Caco-2 (cell line): ENCODE measurements around the gene CORO2A. TPM values are rescaled to one million over a fixed set of nuclear protein-coding genes. Genes with fewer than 3 reads are reported as not detected.

Experiments
- BruUV-seq: library from RNA; stranded (reverse); fragments of 400-500 nt; replicated peaks from 2 replicates; lab custom pipeline; 2021; lab: Mats Ljungman, UMichigan
- CTCF ChIA-PET: fragments of 300-600 bp; sonication (Branson Sonifier 250); formaldehyde crosslinking; loops from one replicate; lab custom pipeline; 2022; ENCODE audit warnings: antibody characterized with exemption; lab: Charles Lee
- POLR2A ChIA-PET: fragments of 300-600 bp; sonication (Branson Sonifier 250); formaldehyde crosslinking; loops from one replicate; lab custom pipeline; 2022; ENCODE audit warnings: antibody characterized with exemption; lab: Charles Lee
- DNase-seq, 2 experiments: peaks; one replicate each; pipeline versions ENCODE4 v3.0.0 to v3.0.0-alpha.2; 2020 to 2022
- H3K27me3 ChIP-seq: replicated peaks from 2 replicates; pipeline ENCODE4 v1.6.0; 2011; ENCODE audit warnings: low read length; ENCODE audit not compliant: control insufficient read depth, insufficient read depth
- H3K36me3 ChIP-seq: 2 replicates; pipeline ENCODE4 v1.5.1; 2011; ENCODE audit warnings: low read length; ENCODE audit not compliant: control insufficient read depth, insufficient read depth
- H3K4me1 ChIP-seq: fragments of 250-450 bp; sonication (Bioruptor Pico); 2 replicates; pipeline ENCODE4 v1.5.1; 2020; ENCODE audit warnings: mild to moderate bottlenecking
- H3K4me3 ChIP-seq: 2 replicates; pipeline ENCODE4 v1.5.1; 2011; ENCODE audit warnings: low read depth, mild to moderate bottlenecking, control low read depth, low read length
- H3K9me3 ChIP-seq: fragments of 250-450 bp; sonication (Bioruptor Pico); 2 replicates; pipeline ENCODE4 v1.5.1; 2020; ENCODE audit warnings: mild to moderate bottlenecking, moderate library complexity
- H3K27ac Mint-ChIP-seq: one replicate; pipeline ENCODE4 v1.8.0; 2022; ENCODE audit warnings: mixed read lengths; ENCODE audit not compliant: unreplicated experiment
- H3K27me3 Mint-ChIP-seq: one replicate; pipeline ENCODE4 v1.8.0; 2022; ENCODE audit warnings: mixed read lengths; ENCODE audit not compliant: insufficient read depth, unreplicated experiment
- H3K36me3 Mint-ChIP-seq: one replicate; pipeline ENCODE4 v1.8.0; 2022; ENCODE audit warnings: mild to moderate bottlenecking, mixed read lengths; ENCODE audit not compliant: insufficient read depth, unreplicated experiment
- H3K4me1 Mint-ChIP-seq: one replicate; pipeline ENCODE4 v1.8.0; 2022; ENCODE audit warnings: low read depth, mixed read lengths; ENCODE audit not compliant: unreplicated experiment
- H3K4me3 Mint-ChIP-seq: one replicate; pipeline ENCODE4 v1.8.0; 2022; ENCODE audit warnings: mild to moderate bottlenecking, moderate library complexity, mixed read lengths; ENCODE audit not compliant: unreplicated experiment
- H3K9me3 Mint-ChIP-seq: one replicate; pipeline ENCODE4 v1.8.0; 2022; ENCODE audit warnings: mixed read lengths; ENCODE audit not compliant: unreplicated experiment
- intact Hi-C: fragments of 100-400 bp; cut with micrococcal nuclease; formaldehyde crosslinking; loops from one replicate; pipeline ENCODE4 v1.10.0; 2022; ENCODE audit not compliant: unreplicated experiment
- total RNA-seq: library from RNA; stranded (reverse); gene quantifications from 2 replicates; pipeline ENCODE4 v1.2.3, GENCODE V29; 2022
- TF ChIP-seq, protein P1 (sequence below), 2 experiments: fragments of 200-600 bp in 1 of 2; IDR thresholded peaks; 1 replicate in 1 of 2; 2 replicates in 1 of 2; pipeline versions ENCODE4 v1.5.1 to v1.8.0; 2011 to 2022; ENCODE audit warnings: antibody characterized with exemption in 1 of 2, control low read depth in 1 of 2, inconsistent platforms in 1 of 2, low read depth in 1 of 2, low read length in 1 of 2, mild to moderate bottlenecking in 1 of 2, moderate library complexity in 1 of 2; ENCODE audit not compliant: insufficient read depth in 1 of 2, severe bottlenecking in 1 of 2, unreplicated experiment in 1 of 2

Gene CORO2A
- total RNA-seq, 1 experiment from 2014 or later: 18.9 TPM

DNA sequence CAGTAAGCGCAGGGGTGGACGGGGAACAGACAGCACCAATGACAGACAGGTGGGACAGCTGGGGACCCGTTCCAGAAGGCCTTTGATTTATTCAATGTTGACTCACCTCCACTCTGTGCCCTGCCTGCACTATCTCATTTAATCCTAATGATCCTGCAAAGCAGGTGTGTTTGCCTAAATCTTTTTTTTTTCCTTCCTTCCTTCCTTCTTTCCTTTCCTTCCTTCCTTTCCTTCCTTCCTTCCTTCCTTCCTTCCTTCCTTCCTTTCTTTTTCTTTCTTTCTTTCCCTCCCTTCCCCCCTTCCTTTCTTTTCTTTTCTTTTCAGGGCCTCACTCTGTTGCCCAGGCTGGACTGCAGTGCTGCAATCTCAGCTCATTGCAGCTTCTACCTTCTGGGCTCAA is 17.1 kb upstream of the CORO2A start:
- Histone ChIP-seq H3K9me3 (no peaks in the 10 kb centered on the region), H3K4me1 (no peaks in the 10 kb centered on the region), H3K27me3 (no peaks in the 10 kb centered on the region), H3K36me3 (peaks cover 4% of the 10 kb centered on the region; the same call in 1 of the 2 replicates), H3K4me3 (no peak overlapping the region)
- Mint-ChIP-seq H3K36me3 (no peaks in the 10 kb centered on the region), H3K27me3 (no peaks in the 10 kb centered on the region), H3K4me3 (no peak overlapping the region), H3K4me1 (no peaks in the 10 kb centered on the region), H3K27ac (no peak overlapping the region), H3K9me3 (no peaks in the 10 kb centered on the region)
- CTCF ChIA-PET: interaction anchor here (0.6 to 0.9 kb wide), 2 partner anchors 18 to 23 kb away, joined by 3 to 11 read pairs; no protein-coding TSS in a partner anchor
- TF ChIP-seq, protein P1, sequence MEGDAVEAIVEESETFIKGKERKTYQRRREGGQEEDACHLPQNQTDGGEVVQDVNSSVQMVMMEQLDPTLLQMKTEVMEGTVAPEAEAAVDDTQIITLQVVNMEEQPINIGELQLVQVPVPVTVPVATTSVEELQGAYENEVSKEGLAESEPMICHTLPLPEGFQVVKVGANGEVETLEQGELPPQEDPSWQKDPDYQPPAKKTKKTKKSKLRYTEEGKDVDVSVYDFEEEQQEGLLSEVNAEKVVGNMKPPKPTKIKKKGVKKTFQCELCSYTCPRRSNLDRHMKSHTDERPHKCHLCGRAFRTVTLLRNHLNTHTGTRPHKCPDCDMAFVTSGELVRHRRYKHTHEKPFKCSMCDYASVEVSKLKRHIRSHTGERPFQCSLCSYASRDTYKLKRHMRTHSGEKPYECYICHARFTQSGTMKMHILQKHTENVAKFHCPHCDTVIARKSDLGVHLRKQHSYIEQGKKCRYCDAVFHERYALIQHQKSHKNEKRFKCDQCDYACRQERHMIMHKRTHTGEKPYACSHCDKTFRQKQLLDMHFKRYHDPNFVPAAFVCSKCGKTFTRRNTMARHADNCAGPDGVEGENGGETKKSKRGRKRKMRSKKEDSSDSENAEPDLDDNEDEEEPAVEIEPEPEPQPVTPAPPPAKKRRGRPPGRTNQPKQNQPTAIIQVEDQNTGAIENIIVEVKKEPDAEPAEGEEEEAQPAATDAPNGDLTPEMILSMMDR (IDR thresholded peaks at IDR 0.05; ENCODE audit: insufficient read depth in 1 of 2, low read depth in 1 of 2, low read length in 1 of 2, severe bottlenecking in 1 of 2, unreplicated experiment in 1 of 2): no peak
- BruUV-seq: no TSS peak
- DNase-seq: no peak
- POLR2A ChIA-PET: no interaction called here
- intact Hi-C loops: no loop called here

DNA sequence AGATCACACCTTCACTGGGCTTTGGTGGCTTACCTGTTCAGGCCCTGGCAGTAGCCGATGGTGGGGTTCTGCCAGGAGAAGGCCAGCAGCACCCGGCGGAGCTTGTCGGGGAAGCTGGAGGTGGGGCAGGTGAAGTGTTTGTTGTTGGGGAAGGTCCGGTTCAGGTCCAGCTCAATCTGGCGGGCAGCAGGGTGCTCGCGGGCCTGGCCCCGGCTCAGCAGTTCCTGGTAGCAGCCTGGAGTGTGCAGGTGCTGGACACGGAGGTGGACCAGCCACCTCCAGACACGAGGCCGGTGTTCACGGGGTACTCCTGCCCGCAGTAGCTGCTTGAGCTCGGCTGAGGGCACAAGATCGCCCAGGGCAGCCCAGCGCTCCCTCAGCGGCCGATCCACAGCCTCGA is 16.2 kb upstream of the CORO2A start:
- H3K4me1 Mint-ChIP-seq: no peaks in the 10 kb centered on the region
- ChIA-PET POLR2A (no interaction called here), CTCF (no interaction called here)
- Histone ChIP-seq H3K9me3 (no peaks in the 10 kb centered on the region), H3K27me3 (no peaks in the 10 kb centered on the region), H3K4me3 (no peak overlapping the region), H3K4me1 (no peaks in the 10 kb centered on the region), H3K36me3 (peaks cover 3% of the 10 kb centered on the region; the same call in 1 of the 2 replicates)
- DNase-seq: no peak
- H3K9me3 Mint-ChIP-seq: no peaks in the 10 kb centered on the region
- TF ChIP-seq, protein P1 (IDR thresholded peaks at IDR 0.05; ENCODE audit: insufficient read depth in 1 of 2, low read depth in 1 of 2, low read length in 1 of 2, severe bottlenecking in 1 of 2, unreplicated experiment in 1 of 2): no peak
- BruUV-seq: no TSS peak
- H3K27ac Mint-ChIP-seq: no peak overlapping the region
- intact Hi-C loops: no loop called here
- no peaks in the 10 kb centered on the region for H3K27me3 Mint-ChIP-seq
- H3K36me3 Mint-ChIP-seq: no peaks in the 10 kb centered on the region
- H3K4me3 Mint-ChIP-seq: no peak overlapping the region

DNA sequence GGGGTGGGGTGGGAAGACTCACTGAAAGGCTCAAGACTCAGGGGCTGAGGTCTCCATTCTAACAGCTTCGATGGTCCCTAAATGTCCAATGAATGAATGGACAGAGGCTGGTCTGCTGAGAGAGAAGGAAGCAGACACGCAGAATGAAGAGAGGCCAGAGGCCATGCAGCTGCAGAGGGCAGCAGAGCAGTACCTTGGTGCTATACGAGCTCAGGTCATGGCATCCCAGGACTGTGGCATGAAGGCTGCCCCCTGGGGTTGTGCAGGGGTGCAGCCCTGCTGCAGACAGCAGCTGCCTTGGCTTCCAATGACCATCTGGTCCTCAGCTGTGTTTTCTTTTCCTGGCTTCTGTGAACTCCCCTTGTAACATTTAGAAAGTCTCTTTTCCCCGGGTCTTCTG is 15.2 kb upstream of the CORO2A start:
- Mint-ChIP-seq H3K4me1 (no peaks in the 10 kb centered on the region), H3K9me3 (no peaks in the 10 kb centered on the region), H3K27ac (no peak overlapping the region), H3K4me3 (no peak overlapping the region), H3K27me3 (no peaks in the 10 kb centered on the region), H3K36me3 (no peaks in the 10 kb centered on the region)
- no peak for DNase-seq
- Histone ChIP-seq H3K36me3 (peaks cover 4% of the 10 kb centered on the region; the same call in 1 of the 2 replicates), H3K9me3 (no peaks in the 10 kb centered on the region), H3K4me3 (no peak overlapping the region), H3K4me1 (no peaks in the 10 kb centered on the region), H3K27me3 (no peaks in the 10 kb centered on the region)
- intact Hi-C loops: no loop called here
- POLR2A ChIA-PET: no interaction called here
- BruUV-seq: no TSS peak
- TF ChIP-seq, protein P1 (IDR thresholded peaks at IDR 0.05; ENCODE audit: insufficient read depth in 1 of 2, low read depth in 1 of 2, low read length in 1 of 2, severe bottlenecking in 1 of 2, unreplicated experiment in 1 of 2): no peak
- CTCF ChIA-PET: interaction anchor here (0.6 to 1.9 kb wide), 3 partner anchors 26 to 56 kb away, joined by 3 to 10 read pairs (median 3); no protein-coding TSS in a partner anchor
